Measurements from ENCODE around the gene TAF1D.

- TF ChIP-seq CTCF (IDR thresholded peaks at IDR 0.05) (no peak), POLR2A (IDR thresholded peaks at IDR 0.05) (no peak)
Observed at GRCh38 chr11:93783362-93783761, 42.1 kb upstream of the TAF1D start.

Measured in adrenal gland (tissue), 5 donors.